HFFc6 (cell line): ENCODE measurements around the gene POLA2. TPM values are rescaled to one million over a fixed set of nuclear protein-coding genes. Genes with fewer than 3 reads are reported as not detected.
A peak's percentile ranks its signal among the peaks of the same experiment; 100 is the strongest.

Source experiments
- DNase-seq: peaks from one replicate; pipeline ENCODE4 v3.0.0-alpha.2; 2018
- H3K27ac Mint-ChIP-seq: 2 replicates; pipeline ENCODE4 v1.8.0; 2020; ENCODE audit warnings: mild to moderate bottlenecking, mixed read lengths
- H3K27me3 Mint-ChIP-seq: 2 replicates; pipeline ENCODE4 v1.8.0; 2021; ENCODE audit warnings: mild to moderate bottlenecking, moderate library complexity, mixed read lengths; ENCODE audit not compliant: insufficient read depth
- H3K36me3 Mint-ChIP-seq: 2 replicates; pipeline ENCODE4 v1.8.0; 2021; ENCODE audit warnings: low read depth, mixed read lengths
- H3K4me1 Mint-ChIP-seq: 2 replicates; pipeline ENCODE4 v1.8.0; 2020; ENCODE audit warnings: low read depth, mixed read lengths
- H3K4me3 Mint-ChIP-seq: 2 replicates; pipeline ENCODE4 v1.8.0; 2020; ENCODE audit warnings: mild to moderate bottlenecking, moderate library complexity, mixed read lengths
- H3K9me3 Mint-ChIP-seq: 2 replicates; pipeline ENCODE4 v1.8.0; 2020; ENCODE audit warnings: mild to moderate bottlenecking, mixed read lengths
- total RNA-seq, 6 experiments: library from RNA; stranded (reverse); fragmentation: NEBNext Ultra II Directional; extraction: Animal tissue kit (Norgen Biotek cat#: 25700); gene quantifications; 2 replicates in 1 of 6; 3 replicates in 5 of 6; pipeline ENCODE4 v1.2.3, GENCODE V29; 2021
- TF ChIP-seq, protein P1 (sequence below): fragments of 200-600 bp; sonication (generic); IDR thresholded peaks from 2 replicates; pipeline ENCODE4 v1.5.0; 2021; ENCODE audit warnings: antibody characterized with exemption, mild to moderate bottlenecking

The POLA2 gene
- total RNA-seq, 6 experiments from 2014 or later, result 8.6 to 18.3 (median 15.3) TPM

DNA sequence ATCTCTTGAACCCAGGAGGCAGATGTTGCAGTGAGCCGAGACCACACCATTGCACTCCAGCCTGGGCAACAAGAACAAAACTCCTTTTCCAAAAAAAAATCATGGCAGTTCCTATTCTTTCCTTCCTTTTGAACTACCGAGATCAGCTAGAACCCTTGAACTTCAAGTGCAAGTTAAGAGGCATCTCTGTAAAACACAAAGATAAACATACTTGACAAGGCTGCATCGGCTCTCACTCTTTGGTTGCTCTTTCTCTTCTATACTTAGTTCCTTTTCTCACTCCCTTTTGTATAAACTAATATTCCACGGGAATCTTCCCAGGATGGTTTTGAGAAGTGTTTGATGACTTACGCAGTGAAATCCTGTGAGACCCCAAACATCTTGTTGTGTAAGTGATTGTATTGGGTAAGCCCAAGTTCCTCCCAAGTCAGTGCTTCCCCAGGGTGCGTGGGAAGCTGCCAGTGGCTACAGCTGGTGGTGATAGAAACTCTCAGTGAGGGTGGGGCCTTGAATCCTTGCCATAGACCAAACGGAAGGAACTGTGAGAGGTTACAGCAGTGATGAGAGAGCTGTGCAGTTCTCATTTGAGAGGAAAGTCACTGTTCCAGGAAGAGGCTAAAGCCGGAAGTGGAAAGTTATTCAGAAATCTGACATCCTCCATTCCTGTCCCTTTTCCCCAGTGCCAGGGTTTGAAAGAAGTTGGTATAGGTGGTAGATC is 28.8 kb downstream of the POLA2 start:
- Mint-ChIP-seq H3K27ac (peak overlapping the region; percentile 95), H3K9me3 (no peaks in the 10 kb centered on the region), H3K27me3 (no peaks in the 10 kb centered on the region; the same call in 1 of the 2 replicates), H3K4me3 (peak overlapping the region; percentile 87), H3K4me1 (peaks cover 47% of the 10 kb centered on the region), H3K36me3 (peaks cover 28% of the 10 kb centered on the region)
- peak; percentile 93 for DNase-seq
- TF ChIP-seq, protein P1, sequence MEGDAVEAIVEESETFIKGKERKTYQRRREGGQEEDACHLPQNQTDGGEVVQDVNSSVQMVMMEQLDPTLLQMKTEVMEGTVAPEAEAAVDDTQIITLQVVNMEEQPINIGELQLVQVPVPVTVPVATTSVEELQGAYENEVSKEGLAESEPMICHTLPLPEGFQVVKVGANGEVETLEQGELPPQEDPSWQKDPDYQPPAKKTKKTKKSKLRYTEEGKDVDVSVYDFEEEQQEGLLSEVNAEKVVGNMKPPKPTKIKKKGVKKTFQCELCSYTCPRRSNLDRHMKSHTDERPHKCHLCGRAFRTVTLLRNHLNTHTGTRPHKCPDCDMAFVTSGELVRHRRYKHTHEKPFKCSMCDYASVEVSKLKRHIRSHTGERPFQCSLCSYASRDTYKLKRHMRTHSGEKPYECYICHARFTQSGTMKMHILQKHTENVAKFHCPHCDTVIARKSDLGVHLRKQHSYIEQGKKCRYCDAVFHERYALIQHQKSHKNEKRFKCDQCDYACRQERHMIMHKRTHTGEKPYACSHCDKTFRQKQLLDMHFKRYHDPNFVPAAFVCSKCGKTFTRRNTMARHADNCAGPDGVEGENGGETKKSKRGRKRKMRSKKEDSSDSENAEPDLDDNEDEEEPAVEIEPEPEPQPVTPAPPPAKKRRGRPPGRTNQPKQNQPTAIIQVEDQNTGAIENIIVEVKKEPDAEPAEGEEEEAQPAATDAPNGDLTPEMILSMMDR, result no peak

DNA sequence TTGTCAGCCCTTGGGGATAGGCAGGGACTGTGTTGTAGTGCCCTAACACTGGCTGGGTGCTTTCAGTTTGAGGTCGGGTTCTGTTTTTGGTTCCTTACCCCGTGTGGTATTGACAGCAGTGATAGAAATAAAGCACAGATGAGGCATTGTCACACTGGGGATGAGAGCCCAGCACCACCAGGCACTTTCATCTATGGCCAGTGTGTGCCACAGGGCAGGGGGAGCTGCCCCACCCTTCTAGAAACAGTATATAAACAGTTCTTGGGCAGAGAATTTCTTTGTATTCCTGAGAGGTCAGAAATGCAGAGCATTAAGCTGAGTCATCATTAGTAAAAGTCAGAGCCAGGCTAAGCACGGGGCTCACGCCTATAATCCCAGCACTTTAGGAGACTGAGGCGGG is 29.9 kb downstream of the POLA2 start:
- Mint-ChIP-seq H3K27ac (peak overlapping the region; percentile 95), H3K4me3 (peak overlapping the region; percentile 87), H3K4me1 (peaks cover 55% of the 10 kb centered on the region), H3K9me3 (no peaks in the 10 kb centered on the region), H3K36me3 (peaks cover 28% of the 10 kb centered on the region), H3K27me3 (no peaks in the 10 kb centered on the region; the same call in 1 of the 2 replicates)
- peak; percentile 67 for DNase-seq
- TF ChIP-seq, protein P1, result no peak

DNA sequence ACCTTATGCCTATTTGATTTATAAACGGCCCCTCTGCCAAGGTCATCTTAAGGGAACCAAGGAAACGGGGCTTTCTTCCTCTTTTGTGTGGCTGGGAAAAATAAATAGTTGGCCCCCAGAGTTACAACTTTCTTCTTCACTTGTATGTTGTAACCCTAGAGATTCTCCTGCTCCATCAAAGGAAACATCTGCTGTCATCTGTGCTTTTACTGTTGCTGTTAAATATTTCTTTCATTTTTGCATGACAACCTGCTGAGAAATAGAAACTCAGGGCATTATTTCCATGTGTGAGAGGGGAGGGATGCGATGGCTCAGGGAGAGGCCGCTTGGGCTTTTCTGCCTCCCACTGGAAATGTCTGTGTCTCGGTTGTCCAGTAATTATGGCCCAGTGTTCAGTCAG is 31.1 kb downstream of the POLA2 start:
- peaks cover 21% of the 10 kb centered on the region for H3K36me3 Mint-ChIP-seq

DNA sequence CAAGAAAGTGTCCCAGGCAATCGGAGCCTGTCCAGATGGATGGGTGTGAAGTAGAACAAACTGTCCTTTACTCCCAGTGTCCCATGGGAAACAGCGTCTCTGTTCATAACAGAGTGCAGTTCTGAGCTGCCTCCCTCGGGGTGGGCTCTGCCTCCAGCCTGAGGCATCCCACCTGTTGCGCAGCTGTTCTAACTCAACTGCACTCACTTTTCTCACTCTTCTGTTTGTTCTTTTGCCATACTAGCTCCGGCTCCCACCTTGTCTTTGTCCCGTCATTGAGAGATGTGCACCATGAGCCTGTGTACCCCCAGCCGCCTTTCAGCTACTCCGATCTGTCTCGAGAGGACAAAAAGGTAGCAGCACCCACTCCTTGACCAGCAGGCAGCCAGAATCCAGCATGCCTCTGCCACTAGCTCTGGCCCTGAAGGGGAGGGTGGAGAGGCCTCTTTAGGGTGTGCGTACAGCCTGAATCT is 32.2 kb downstream of the POLA2 start:
- Mint-ChIP-seq H3K4me3 (no peak overlapping the region), H3K36me3 (peaks cover 21% of the 10 kb centered on the region), H3K27me3 (no peaks in the 10 kb centered on the region; the same call in 1 of the 2 replicates), H3K4me1 (peaks cover 68% of the 10 kb centered on the region), H3K27ac (peak overlapping the region; percentile 41), H3K9me3 (no peaks in the 10 kb centered on the region)
- no peak for DNase-seq
- TF ChIP-seq, protein P1, result no peak

More for the DNA sequence above, 31.1 kb downstream of the POLA2 start:
- no peaks in the 10 kb centered on the region; the same call in 1 of the 2 replicates for H3K27me3 Mint-ChIP-seq
- peak overlapping the region; percentile 95 for H3K27ac Mint-ChIP-seq
- TF ChIP-seq, protein P1, result no peak
- H3K4me3 Mint-ChIP-seq, result no peak overlapping the region
- peaks cover 57% of the 10 kb centered on the region for H3K4me1 Mint-ChIP-seq
- no peaks in the 10 kb centered on the region for H3K9me3 Mint-ChIP-seq
- DNase-seq, result no peak

DNA sequence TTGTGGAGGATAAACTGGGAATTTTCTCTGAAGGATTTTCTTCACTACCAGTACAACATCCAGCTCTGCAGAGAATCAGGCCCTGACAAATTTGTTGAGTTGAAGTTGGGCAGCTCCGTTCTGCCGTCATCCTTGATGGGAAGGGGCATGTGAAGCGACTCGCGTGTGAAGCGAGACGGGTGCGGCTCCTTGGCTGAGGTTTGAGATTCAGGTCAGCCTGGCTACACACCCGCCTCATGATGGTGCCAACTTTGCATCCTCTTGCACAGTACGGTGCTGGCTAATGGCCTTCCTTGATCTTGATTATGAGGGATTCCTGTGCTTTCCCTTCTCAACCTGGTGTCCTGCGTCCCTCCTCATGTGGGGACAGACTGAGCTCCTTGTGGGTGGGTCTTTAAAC is 33.2 kb downstream of the POLA2 start:
- Mint-ChIP-seq H3K36me3 (peaks cover 15% of the 10 kb centered on the region; the same call in 1 of the 2 replicates), H3K9me3 (no peaks in the 10 kb centered on the region), H3K4me3 (no peak overlapping the region), H3K27ac (no peak overlapping the region), H3K27me3 (no peaks in the 10 kb centered on the region; the same call in 1 of the 2 replicates), H3K4me1 (peaks cover 60% of the 10 kb centered on the region)
- TF ChIP-seq, protein P1, result no peak
- DNase-seq, result no peak
